SK-N-SH treated with all-trans-retinoic acid at 6 μM for 48 hours (cell line): Measurements from ENCODE around the gene KAT2B.

Experiments
- ARNTL ChIP-seq: fragments of 450-650 bp; formaldehyde crosslinking; IDR thresholded peaks from 2 replicates; pipeline ENCODE4 v1.5.0; 2020; ENCODE audit warnings: low read depth, mild to moderate bottlenecking, moderate library complexity, borderline replicate concordance
- BACH2 ChIP-seq: fragments of 250-450 bp; sonication (Bioruptor Pico); IDR thresholded peaks from 2 replicates; pipeline ENCODE4 v1.9.0; 2021; ENCODE audit warnings: mild to moderate bottlenecking, borderline replicate concordance
- CSRNP3 ChIP-seq: fragments of 250-450 bp; sonication (Bioruptor Pico); IDR thresholded peaks from 2 replicates; pipeline ENCODE4 v1.5.1; 2021; ENCODE audit warnings: mild to moderate bottlenecking, moderate library complexity
- ISL1 ChIP-seq: fragments of 250-450 bp; sonication (Bioruptor Pico); IDR thresholded peaks from 2 replicates; pipeline ENCODE4 v2.1.2; 2022; ENCODE audit warnings: mild to moderate bottlenecking, moderate library complexity
- PATZ1 ChIP-seq: fragments of 250-450 bp; sonication (Bioruptor Pico); IDR thresholded peaks from 2 replicates; pipeline ENCODE4 v1.8.0; 2020; ENCODE audit warnings: mild to moderate bottlenecking, moderate library complexity, borderline replicate concordance
- POU6F1 ChIP-seq: fragments of 250-450 bp; sonication (Bioruptor Pico); IDR thresholded peaks from 2 replicates; pipeline ENCODE4 v1.8.0; 2021; ENCODE audit warnings: low read depth, mild to moderate bottlenecking, moderate library complexity, borderline replicate concordance
- PPARA ChIP-seq: fragments of 250-450 bp; sonication (Bioruptor Pico); IDR thresholded peaks from 2 replicates; pipeline ENCODE4 v1.5.0; 2020; ENCODE audit warnings: mild to moderate bottlenecking, borderline replicate concordance
- RARB ChIP-seq: fragments of 250-450 bp; sonication (Bioruptor Pico); IDR thresholded peaks from 2 replicates; pipeline ENCODE4 v1.8.0; 2021; ENCODE audit warnings: mild to moderate bottlenecking, moderate library complexity
- ZFP3 ChIP-seq: fragments of 250-450 bp; sonication (Bioruptor Pico); IDR thresholded peaks from 2 replicates; pipeline ENCODE4 v1.5.0; 2020; ENCODE audit warnings: mild to moderate bottlenecking, moderate library complexity
- ZNF565 ChIP-seq: fragments of 450-650 bp; formaldehyde crosslinking; conservative IDR thresholded peaks from 2 replicates; pipeline ENCODE4 v1.5.0; 2020; ENCODE audit warnings: low read depth, mild to moderate bottlenecking, moderate library complexity
- ZNF70 ChIP-seq: fragments of 450-650 bp; formaldehyde crosslinking; IDR thresholded peaks from 2 replicates; pipeline ENCODE4 v1.5.0; 2020; ENCODE audit warnings: mild to moderate bottlenecking, moderate library complexity
- ZNF8 ChIP-seq: fragments of 450-650 bp; formaldehyde crosslinking; IDR thresholded peaks from 2 replicates; pipeline ENCODE4 v1.5.0; 2020; ENCODE audit warnings: mild to moderate bottlenecking, moderate library complexity

GRCh38 chr3:20105513-20106280 is 65.5 kb downstream of the KAT2B start:
- TF ChIP-seq PATZ1 (CRISPR knock-in tag) (no peak), PPARA (CRISPR knock-in tag) (no peak), ZNF70 (CRISPR knock-in tag) (no peak), POU6F1 (CRISPR knock-in tag) (no peak), ARNTL (CRISPR knock-in tag) (no peak), ISL1 (CRISPR knock-in tag) (no peak), ZNF8 (CRISPR knock-in tag) (no peak), ZFP3 (CRISPR knock-in tag) (no peak), RARB (CRISPR knock-in tag) (no peak), CSRNP3 (CRISPR knock-in tag) (no peak), ZNF565 (CRISPR knock-in tag) (no peak), BACH2 (no peak)
